Brain (organoid and tissue), 1 donor: ENCODE measurements around the gene SLC35F6. TPM values are rescaled to one million over a fixed set of nuclear protein-coding genes. Genes with fewer than 3 reads are reported as not detected.

Experiments used
- polyA plus RNA-seq: library from polyadenylated mRNA; stranded (reverse); fragments of 350-450 nt; fragmentation: Illumina TruSeq; extraction: RNeasy Lipid Tissue Mini Kit (QIAGEN cat#74804); gene quantifications from one replicate; pipeline ENCODE4 v1.2.3, GENCODE V29; 2015; ENCODE audit warnings: low read depth, low replicate concordance; ENCODE audit not compliant: insufficient read depth

The SLC35F6 gene
- polyA plus RNA-seq, 1 donor from 2014 or later: 14.3 TPM

Other genes with a start within 250 kb of the SLC35F6 start
- gene CIB4, start 122.9 kb upstream of the SLC35F6 start, polyA plus RNA-seq: not detected
- 6.8 TPM for gene KCNK3, start 71.6 kb upstream of the SLC35F6 start, polyA plus RNA-seq
- gene CENPA, start 21.8 kb downstream of the SLC35F6 start, polyA plus RNA-seq: 15.8 TPM
- 309 TPM for gene DPYSL5, start 83.8 kb downstream of the SLC35F6 start, polyA plus RNA-seq
- 130 TPM for gene MAPRE3, start 206.4 kb downstream of the SLC35F6 start, polyA plus RNA-seq